ENCODE measurements around the gene NSF. TPM values are rescaled to one million over a fixed set of nuclear protein-coding genes. Genes with fewer than 3 reads are reported as not detected.

The NSF gene
- total RNA-seq, 1 donor from 2014 or later: 43.0 TPM

DNA sequence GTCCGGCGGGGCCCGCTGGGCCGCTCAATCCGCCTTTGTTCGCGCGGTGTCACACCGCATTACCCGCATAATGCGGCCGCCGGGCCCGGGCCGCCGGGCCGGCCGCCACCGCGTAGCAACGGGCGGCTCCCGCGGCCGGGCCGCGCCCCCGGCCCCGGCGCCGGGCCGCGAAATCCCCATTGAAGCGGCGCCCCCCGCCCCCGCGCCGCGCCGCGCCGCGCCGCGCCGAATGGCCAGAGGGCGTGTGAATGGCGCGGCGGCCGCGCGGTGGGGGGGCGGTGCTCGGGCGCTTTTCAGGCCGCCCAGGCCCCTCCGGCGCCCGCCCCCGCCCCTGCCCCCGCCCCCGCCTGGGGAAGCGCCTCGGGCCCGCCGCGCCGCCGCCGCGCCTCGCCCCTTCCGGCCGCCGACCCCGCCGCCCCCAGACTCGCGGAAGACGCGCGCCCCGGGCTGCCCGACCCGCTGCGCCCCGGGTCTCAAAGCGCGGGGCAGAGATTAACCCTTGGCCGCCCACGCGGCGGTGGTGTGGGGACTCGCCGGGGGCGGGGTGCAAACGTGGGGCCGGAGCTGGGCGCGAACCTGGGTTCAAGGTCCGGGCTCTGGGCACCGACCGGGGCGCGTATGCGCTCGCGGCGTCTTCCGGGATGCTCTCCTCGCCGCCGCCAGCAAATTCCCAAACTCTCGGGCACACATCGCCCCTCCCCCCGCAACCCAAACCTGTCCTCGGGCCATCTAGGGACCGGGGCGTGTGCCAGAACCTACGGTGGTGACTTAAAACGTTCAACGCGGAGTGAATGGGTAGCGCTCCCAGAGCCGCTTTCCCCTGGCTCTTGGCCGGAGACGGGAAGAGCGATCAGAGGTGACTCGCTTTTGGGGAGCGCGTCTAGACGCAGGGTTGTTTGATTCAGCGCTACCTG, 181.3 kb downstream of the NSF start:
- Histone ChIP-seq H3K4me1 (peaks cover 13% of the 10 kb centered on the region), H3K9ac (no peak overlapping the region), H2AFZ (replicated peaks) (peak overlapping the region; percentile 85), H3K27me3 (peaks cover 71% of the 10 kb centered on the region), H3K79me2 (ENCODE audit: low read depth) (no peaks in the 10 kb centered on the region), H3K9me3 (ENCODE audit: low read depth) (no peaks in the 10 kb centered on the region), H3K27ac (no peak overlapping the region), H3K4me2 (peak overlapping the region; percentile 98), H3F3A (ENCODE audit: low read depth) (peaks cover 30% of the 10 kb centered on the region), H4K20me1 (ENCODE audit: low read depth) (peaks cover 11% of the 10 kb centered on the region), H3K36me3 (no peaks in the 10 kb centered on the region), H3K4me3 (peak overlapping the region; percentile 81)
- DNase-seq (ENCODE audit: low spot score): peak; percentile 92
- H3K27me3 Mint-ChIP-seq (ENCODE audit: insufficient read depth, low read depth): peaks cover 7% of the 10 kb centered on the region
- peak overlapping the region; percentile 83 for H3K4me3 Mint-ChIP-seq
- H3K27ac Mint-ChIP-seq: peak overlapping the region; percentile 83
- TF ChIP-seq EZH2phosphoT487 (IDR thresholded peaks at IDR 0.05) (peak; percentile 8), EZH2 (IDR thresholded peaks at IDR 0.05) (peak; percentile 27)
- TF ChIP-seq, protein P1, sequence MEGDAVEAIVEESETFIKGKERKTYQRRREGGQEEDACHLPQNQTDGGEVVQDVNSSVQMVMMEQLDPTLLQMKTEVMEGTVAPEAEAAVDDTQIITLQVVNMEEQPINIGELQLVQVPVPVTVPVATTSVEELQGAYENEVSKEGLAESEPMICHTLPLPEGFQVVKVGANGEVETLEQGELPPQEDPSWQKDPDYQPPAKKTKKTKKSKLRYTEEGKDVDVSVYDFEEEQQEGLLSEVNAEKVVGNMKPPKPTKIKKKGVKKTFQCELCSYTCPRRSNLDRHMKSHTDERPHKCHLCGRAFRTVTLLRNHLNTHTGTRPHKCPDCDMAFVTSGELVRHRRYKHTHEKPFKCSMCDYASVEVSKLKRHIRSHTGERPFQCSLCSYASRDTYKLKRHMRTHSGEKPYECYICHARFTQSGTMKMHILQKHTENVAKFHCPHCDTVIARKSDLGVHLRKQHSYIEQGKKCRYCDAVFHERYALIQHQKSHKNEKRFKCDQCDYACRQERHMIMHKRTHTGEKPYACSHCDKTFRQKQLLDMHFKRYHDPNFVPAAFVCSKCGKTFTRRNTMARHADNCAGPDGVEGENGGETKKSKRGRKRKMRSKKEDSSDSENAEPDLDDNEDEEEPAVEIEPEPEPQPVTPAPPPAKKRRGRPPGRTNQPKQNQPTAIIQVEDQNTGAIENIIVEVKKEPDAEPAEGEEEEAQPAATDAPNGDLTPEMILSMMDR (IDR thresholded peaks at IDR 0.05): no peak
- peaks cover 19% of the 10 kb centered on the region for H3K36me3 Mint-ChIP-seq
- peaks cover 56% of the 10 kb centered on the region for H3K4me1 Mint-ChIP-seq
- H3K9me3 Mint-ChIP-seq: no peaks in the 10 kb centered on the region

DNA sequence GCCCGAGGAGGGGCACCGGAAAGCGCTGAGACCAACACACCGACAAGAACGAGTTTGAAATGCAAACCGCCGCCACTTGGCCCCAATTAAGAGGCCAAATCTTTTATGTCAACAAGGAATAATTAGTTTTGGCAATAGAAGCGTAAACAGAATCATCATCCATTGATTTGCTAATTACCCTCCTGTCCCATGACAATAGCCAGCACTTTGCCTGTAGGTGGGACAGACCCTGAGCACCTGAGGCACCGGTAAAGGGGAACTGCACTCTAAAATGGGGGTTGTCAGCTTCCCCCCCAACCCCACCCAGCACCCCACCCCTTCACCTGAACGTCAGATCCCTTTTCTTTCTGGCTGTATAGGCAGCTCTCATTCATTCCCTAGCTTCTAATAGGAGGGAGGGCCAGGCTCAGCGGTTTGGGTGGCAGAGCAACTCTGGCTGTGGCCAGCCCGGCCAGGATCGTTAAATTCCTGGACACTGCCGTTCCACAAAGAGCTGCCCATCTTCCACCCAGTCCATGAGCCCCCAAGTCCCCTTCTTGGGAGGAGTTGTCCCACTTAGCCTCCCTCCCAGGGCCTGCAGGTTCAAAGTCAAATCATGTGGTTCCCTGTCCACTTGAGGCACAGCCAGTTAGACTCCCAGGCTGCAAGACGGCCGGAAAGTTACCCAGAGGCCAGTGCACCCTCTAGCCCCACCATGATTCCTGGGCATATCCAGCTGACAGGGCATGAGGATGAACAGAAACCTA, 182.2 kb downstream of the NSF start:
- H2AFZ ChIP-seq (replicated peaks): peak overlapping the region; percentile 85
- H3K4me3 ChIP-seq: peak overlapping the region; percentile 81
- H3K9me3 ChIP-seq (ENCODE audit: low read depth): no peaks in the 10 kb centered on the region
- peaks cover 76% of the 10 kb centered on the region for H3K27me3 ChIP-seq
- peak; percentile 44 for DNase-seq (ENCODE audit: low spot score)
- H3K9ac ChIP-seq: no peak overlapping the region
- H3K27ac ChIP-seq: no peak overlapping the region
- H3K4me1 Mint-ChIP-seq: peaks cover 55% of the 10 kb centered on the region
- no peaks in the 10 kb centered on the region for H3K36me3 ChIP-seq
- H3K79me2 ChIP-seq (ENCODE audit: low read depth): no peaks in the 10 kb centered on the region
- H3K4me1 ChIP-seq: peaks cover 13% of the 10 kb centered on the region
- peak overlapping the region; percentile 98 for H3K4me2 ChIP-seq
- H3K9me3 Mint-ChIP-seq: no peaks in the 10 kb centered on the region
- H3K36me3 Mint-ChIP-seq: peaks cover 13% of the 10 kb centered on the region
- peaks cover 30% of the 10 kb centered on the region for H3F3A ChIP-seq (ENCODE audit: low read depth)
- H3K27me3 Mint-ChIP-seq (ENCODE audit: insufficient read depth, low read depth): peaks cover 8% of the 10 kb centered on the region
- peak overlapping the region; percentile 91 for H3K27ac Mint-ChIP-seq
- peak overlapping the region; percentile 83 for H3K4me3 Mint-ChIP-seq
- TF ChIP-seq EZH2phosphoT487 (IDR thresholded peaks at IDR 0.05) (peak; percentile 49), EZH2 (IDR thresholded peaks at IDR 0.05) (no peak)
- peaks cover 12% of the 10 kb centered on the region for H4K20me1 ChIP-seq (ENCODE audit: low read depth)

DNA sequence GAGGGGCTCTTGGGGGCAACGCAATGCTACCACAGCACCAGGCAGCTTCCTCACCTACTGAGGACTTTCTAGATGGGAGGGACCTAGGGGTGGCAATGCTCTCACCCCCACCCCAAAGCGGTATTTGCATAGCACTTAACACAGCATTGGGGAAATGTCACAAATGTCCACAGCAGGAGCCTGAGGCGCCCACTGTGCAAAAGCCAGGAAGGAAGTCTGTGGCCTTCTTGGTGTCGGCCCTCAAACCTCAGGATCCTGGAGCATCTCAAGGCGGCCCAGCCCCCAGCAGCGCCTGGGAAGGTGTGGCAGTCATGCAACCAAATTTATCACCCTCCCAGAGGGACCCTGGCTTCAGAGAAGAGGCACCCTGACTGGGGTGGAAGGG, 182.7 kb downstream of the NSF start:
- H3K27me3 Mint-ChIP-seq (ENCODE audit: insufficient read depth, low read depth): peaks cover 11% of the 10 kb centered on the region
- peaks cover 16% of the 10 kb centered on the region for H4K20me1 ChIP-seq (ENCODE audit: low read depth)
- TF ChIP-seq EZH2 (IDR thresholded peaks at IDR 0.05): no peak
- TF ChIP-seq, protein P1 (IDR thresholded peaks at IDR 0.05): no peak
- no peak for TF ChIP-seq EZH2phosphoT487 (IDR thresholded peaks at IDR 0.05)
- peak overlapping the region; percentile 98 for H3K4me2 ChIP-seq
- no peak overlapping the region for H3K27ac ChIP-seq
- no peak overlapping the region for H3K9ac ChIP-seq
- peak overlapping the region; percentile 83 for H3K4me3 Mint-ChIP-seq
- H2AFZ ChIP-seq (replicated peaks): no peak overlapping the region
- no peaks in the 10 kb centered on the region for H3K79me2 ChIP-seq (ENCODE audit: low read depth)
- no peaks in the 10 kb centered on the region for H3K9me3 ChIP-seq (ENCODE audit: low read depth)
- peaks cover 79% of the 10 kb centered on the region for H3K27me3 ChIP-seq
- no peak for DNase-seq (ENCODE audit: low spot score)
- H3K9me3 Mint-ChIP-seq: no peaks in the 10 kb centered on the region
- H3K27ac Mint-ChIP-seq: peak overlapping the region; percentile 91
- peaks cover 13% of the 10 kb centered on the region for H3K4me1 ChIP-seq
- H3F3A ChIP-seq (ENCODE audit: low read depth): peaks cover 30% of the 10 kb centered on the region
- peaks cover 13% of the 10 kb centered on the region for H3K36me3 Mint-ChIP-seq
- no peak overlapping the region for H3K4me3 ChIP-seq
- H3K36me3 ChIP-seq: no peaks in the 10 kb centered on the region
- H3K4me1 Mint-ChIP-seq: peaks cover 57% of the 10 kb centered on the region

Measured in neural progenitor cell (in vitro differentiated cells).